ENCODE data around the gene GRK4.

Gene GRK4

GRCh38 chr4:2925931-2926860 is 37.2 kb upstream of the GRK4 start (continued):
- TF ChIP-seq REST (tag by site-specific recombination; IDR thresholded peaks at IDR 0.05) = no peak
- TF ChIP-seq ZNF518A (tag by site-specific recombination; conservative IDR thresholded peaks at IDR 0.05; ENCODE audit: low read depth) = no peak
- no peak for TF ChIP-seq ZNF580 (tag by site-specific recombination; IDR thresholded peaks at IDR 0.05)
- no peak for TF ChIP-seq SP7 (tag by site-specific recombination; IDR thresholded peaks at IDR 0.05)
- no peak for TF ChIP-seq PATZ1 (tag by site-specific recombination; IDR thresholded peaks at IDR 0.05)
- TF ChIP-seq HOXD13 (CRISPR knock-in tag; IDR thresholded peaks at IDR 0.05; ENCODE audit: borderline replicate concordance) = no peak
- TF ChIP-seq ZNF660 (tag by site-specific recombination; IDR thresholded peaks at IDR 0.05) = no peak
- TF ChIP-seq ZNF488 (tag by site-specific recombination; IDR thresholded peaks at IDR 0.05) = no peak
- no peak for TF ChIP-seq ZNF521 (tag by site-specific recombination; IDR thresholded peaks at IDR 0.05)
- no peak for TF ChIP-seq REPIN1 (tag by site-specific recombination; IDR thresholded peaks at IDR 0.05; ENCODE audit: low read depth)

GRCh38 chr4:2927016-2927695 is 36.2 kb upstream of the GRK4 start:
- POLR2A ChIA-PET = no interaction called here
- CTCF ChIA-PET = interaction anchor here (0.6 kb wide), 1 partner anchor 163 kb away, joined by 3 read pairs; no protein-coding TSS in a partner anchor
- no peaks in the 10 kb centered on the region for H3K4me1 ChIP-seq (ENCODE audit: control insufficient read depth, insufficient read depth, low read length)
- no peak overlapping the region for H3K4me3 ChIP-seq (ENCODE audit: low read depth, low read length)
- H3K27ac ChIP-seq (ENCODE audit: extremely low read depth, low read depth, low read length) = no peak overlapping the region
- H3K36me3 ChIP-seq (ENCODE audit: control insufficient read depth in 2 of 2, insufficient read depth in 1 of 2, low read length in 2 of 2) = peaks cover 0 to 90% of the 10 kb centered on the region in 2 experiments; a peak in 1 of 3 replicates
- no peaks in the 10 kb centered on the region for H3K9me3 ChIP-seq (ENCODE audit: control insufficient read depth, insufficient read depth, low read depth, low read length)
- TF ChIP-seq ZNF157 (tag by site-specific recombination; IDR thresholded peaks at IDR 0.05) (no peak), ZNF514 (tag by site-specific recombination; IDR thresholded peaks at IDR 0.05) (no peak), ZBTB26 (tag by site-specific recombination; optimal IDR thresholded peaks at IDR 0.05) (no peak), ZNF324 (tag by site-specific recombination; IDR thresholded peaks at IDR 0.05) (no peak), ZNF248 (tag by site-specific recombination; IDR thresholded peaks at IDR 0.05) (no peak), ZNF48 (tag by site-specific recombination; IDR thresholded peaks at IDR 0.05) (no peak), ZXDB (tag by site-specific recombination; IDR thresholded peaks at IDR 0.05) (no peak), HOXA7 (CRISPR knock-in tag; IDR thresholded peaks at IDR 0.05; ENCODE audit: borderline replicate concordance) (no peak), KLF7 (tag by site-specific recombination; IDR thresholded peaks at IDR 0.05; ENCODE audit: borderline replicate concordance) (no peak)

Data from HEK293 (cell line).